Esophagus squamous epithelium (tissue), 5 donors: ENCODE results near the gene RNF141. TPM values are rescaled to one million over a fixed set of nuclear protein-coding genes. Genes with fewer than 3 reads are reported as not detected.

Source experiments
- DNase-seq: peaks from one replicate; lab custom pipeline; 2025; lab: John Stamatoyannopoulos, UW
- H3K27ac ChIP-seq, 4 donors: fragments of 200-600 bp; sonication (generic); one replicate each; pipeline ENCODE4 v1.5.1; 2016 to 2019; ENCODE audit warnings: mild to moderate bottlenecking in 1 of 4
- H3K27me3 ChIP-seq, 4 donors: fragments of 200-600 bp; sonication (generic); 1 replicate in 3 of 4; 2 replicates in 1 of 4; pipeline versions ENCODE4 v1.5.1 to v1.6.0; 2017 to 2021; ENCODE audit warnings: antibody characterized with exemption in 1 of 4
- H3K36me3 ChIP-seq, 3 donors: fragments of 200-600 bp; sonication (generic); one replicate each; pipeline ENCODE4 v1.5.1; 2016 to 2019
- H3K4me1 ChIP-seq, 3 donors: fragments of 200-600 bp; sonication (generic); one replicate each; pipeline ENCODE4 v1.5.1; 2017 to 2019
- H3K4me3 ChIP-seq, 4 donors: fragments of 200-600 bp; sonication (generic); 1 replicate in 3 of 4; 2 replicates in 1 of 4; pipeline ENCODE4 v1.5.1; 2016 to 2019; ENCODE audit warnings: mild to moderate bottlenecking in 2 of 4, moderate library complexity in 1 of 4
- H3K9me3 ChIP-seq, 3 donors: fragments of 200-600 bp; sonication (generic); one replicate each; pipeline ENCODE4 v1.5.1; 2016 to 2019
- POLR2A ChIP-seq, 4 donors: fragments of 450-650 bp; IDR thresholded peaks; one replicate each; pipeline ENCODE4 v1.6.1; 2017; ENCODE audit warnings: antibody characterized with exemption in 4 of 4, mild to moderate bottlenecking in 4 of 4, moderate library complexity in 3 of 4
- WGBS, 2 donors: methylation state at CpG; one replicate each; pipeline ENCODE4 v1.1.5; 2018; 5-methylcytosine and 5-hydroxymethylcytosine counted together
- intact Hi-C: fragments of 100-400 bp; cut with DNase I; formaldehyde crosslinking; loops from one replicate; pipeline ENCODE4 v1.15.0; 2022
- total RNA-seq, 4 donors: library from RNA; depleted of rRNA; stranded (reverse); fragments of >200 nt; gene quantifications; one replicate each; pipeline ENCODE4 v1.1.0, GENCODE V29; 2016
- TF ChIP-seq, protein P1 (sequence below), 6 experiments: fragments of 450-650 bp in 4 of 6; fragments of 200-600 bp in 2 of 6; sonication (generic) in 2 of 6; IDR thresholded peaks; one replicate each; pipeline ENCODE4 v1.5.1; 2016 to 2019; ENCODE audit warnings: antibody characterized with exemption in 6 of 6, mild to moderate bottlenecking in 4 of 6, moderate library complexity in 4 of 6
- donor health status: DM: yes; HTN: yes; CAD: no.

The RNF141 gene
- total RNA-seq, 4 donors from 2014 or later, result 51.7 to 88.4 (median 56.9) TPM

DNA sequence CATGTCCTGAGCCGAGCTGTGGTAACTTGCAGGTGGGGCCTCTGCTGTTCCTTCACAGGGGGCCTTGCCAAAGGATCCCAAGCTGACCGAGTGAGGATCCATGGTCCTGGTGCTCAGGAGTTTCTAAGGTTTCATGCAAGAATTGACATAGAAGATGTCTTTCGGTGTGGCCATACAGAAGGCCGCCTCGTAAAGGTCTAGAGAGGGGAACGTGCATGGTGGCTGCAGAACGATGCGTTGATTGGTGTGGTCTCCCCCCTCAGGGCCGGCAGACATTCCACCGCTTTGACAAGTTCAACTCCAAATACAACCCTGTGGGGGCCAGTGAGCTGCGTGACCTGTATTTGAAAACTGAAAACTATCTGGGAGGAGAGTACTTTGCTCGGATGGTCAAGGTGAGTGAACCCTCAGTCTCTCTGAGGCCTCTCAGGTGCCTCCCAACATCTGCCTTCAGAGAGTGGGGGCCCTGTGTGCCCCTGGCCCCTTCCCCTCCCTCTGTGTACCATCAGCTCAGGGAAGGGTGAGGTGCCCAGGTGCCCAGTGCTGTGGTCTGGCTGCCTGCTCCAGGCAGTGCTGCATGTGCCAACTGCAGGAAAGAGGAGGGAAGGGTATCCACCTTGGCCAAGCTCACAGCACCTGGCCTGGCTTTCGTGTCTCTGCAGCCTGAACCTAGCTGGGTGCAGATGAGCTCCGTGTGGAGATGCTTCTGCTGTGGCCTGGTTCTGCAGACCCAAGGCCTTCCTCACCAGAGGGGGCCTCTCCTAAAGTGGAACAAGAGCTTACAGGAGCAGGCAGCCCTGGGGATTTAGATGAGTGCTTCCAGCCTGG is 46.1 kb downstream of the RNF141 start:
- H3K27me3 ChIP-seq, result no peaks in the 10 kb centered on the region
- TF ChIP-seq POLR2A (IDR thresholded peaks at IDR 0.05), result no peak
- TF ChIP-seq, protein P1, sequence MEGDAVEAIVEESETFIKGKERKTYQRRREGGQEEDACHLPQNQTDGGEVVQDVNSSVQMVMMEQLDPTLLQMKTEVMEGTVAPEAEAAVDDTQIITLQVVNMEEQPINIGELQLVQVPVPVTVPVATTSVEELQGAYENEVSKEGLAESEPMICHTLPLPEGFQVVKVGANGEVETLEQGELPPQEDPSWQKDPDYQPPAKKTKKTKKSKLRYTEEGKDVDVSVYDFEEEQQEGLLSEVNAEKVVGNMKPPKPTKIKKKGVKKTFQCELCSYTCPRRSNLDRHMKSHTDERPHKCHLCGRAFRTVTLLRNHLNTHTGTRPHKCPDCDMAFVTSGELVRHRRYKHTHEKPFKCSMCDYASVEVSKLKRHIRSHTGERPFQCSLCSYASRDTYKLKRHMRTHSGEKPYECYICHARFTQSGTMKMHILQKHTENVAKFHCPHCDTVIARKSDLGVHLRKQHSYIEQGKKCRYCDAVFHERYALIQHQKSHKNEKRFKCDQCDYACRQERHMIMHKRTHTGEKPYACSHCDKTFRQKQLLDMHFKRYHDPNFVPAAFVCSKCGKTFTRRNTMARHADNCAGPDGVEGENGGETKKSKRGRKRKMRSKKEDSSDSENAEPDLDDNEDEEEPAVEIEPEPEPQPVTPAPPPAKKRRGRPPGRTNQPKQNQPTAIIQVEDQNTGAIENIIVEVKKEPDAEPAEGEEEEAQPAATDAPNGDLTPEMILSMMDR (IDR thresholded peaks at IDR 0.05), result no peak
- peaks cover 0 to 68% (median 3%) of the 10 kb centered on the region in 3 donors for H3K36me3 ChIP-seq
- H3K4me3 ChIP-seq, result no peak overlapping the region
- intact Hi-C loops, result no loop called here
- peaks cover 10 to 61% (median 39%) of the 10 kb centered on the region in 3 donors for H3K4me1 ChIP-seq
- no peak for DNase-seq
- 90 to 93% methylated on average over 10 to 12 of the region's 14 CpGs for WGBS, 2 donors
- H3K9me3 ChIP-seq, result no peaks in the 10 kb centered on the region
- no peak overlapping the region for H3K27ac ChIP-seq

DNA sequence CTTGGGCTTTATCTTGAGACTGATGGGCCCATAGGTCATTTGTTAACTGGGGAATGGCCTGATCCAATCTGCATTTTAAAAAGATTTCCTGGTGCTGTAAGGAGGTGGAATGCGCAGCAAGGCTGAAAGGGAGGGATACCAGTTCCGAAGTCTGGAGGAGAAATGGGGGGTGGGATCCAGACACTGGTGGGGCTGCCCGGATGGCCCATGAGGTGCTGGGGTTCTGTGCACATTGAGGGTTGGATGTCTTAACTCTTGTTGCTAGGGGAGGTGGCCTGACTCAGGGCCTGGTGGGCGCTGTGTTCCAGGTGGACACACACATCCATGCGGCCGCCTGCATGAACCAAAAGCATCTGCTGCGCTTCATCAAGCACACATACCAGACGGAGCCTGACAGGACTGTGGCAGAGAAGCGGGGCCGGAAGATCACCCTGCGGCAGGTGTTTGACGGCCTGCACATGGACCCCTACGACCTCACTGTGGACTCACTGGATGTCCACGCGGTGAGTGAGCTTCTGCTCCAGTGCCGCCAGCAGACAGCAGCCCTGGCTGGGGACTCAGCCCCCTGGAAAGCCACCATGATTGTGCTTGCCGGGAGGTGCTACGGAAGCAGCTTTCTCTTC is 47.8 kb downstream of the RNF141 start:
- no peak for DNase-seq
- Histone ChIP-seq H3K4me1 (peaks cover 14 to 59% (median 33%) of the 10 kb centered on the region in 3 donors), H3K27ac (no peak overlapping the region), H3K27me3 (no peaks in the 10 kb centered on the region), H3K9me3 (no peaks in the 10 kb centered on the region), H3K4me3 (no peak overlapping the region), H3K36me3 (peaks cover 0 to 51% (median 0%) of the 10 kb centered on the region in 3 donors)
- TF ChIP-seq POLR2A (IDR thresholded peaks at IDR 0.05), result no peak
- TF ChIP-seq, protein P1 (IDR thresholded peaks at IDR 0.05), result no peak
- intact Hi-C loops, result no loop called here
- WGBS, 2 donors, result 90 to 97% methylated on average over 5 to 8 of the region's 18 CpGs

DNA sequence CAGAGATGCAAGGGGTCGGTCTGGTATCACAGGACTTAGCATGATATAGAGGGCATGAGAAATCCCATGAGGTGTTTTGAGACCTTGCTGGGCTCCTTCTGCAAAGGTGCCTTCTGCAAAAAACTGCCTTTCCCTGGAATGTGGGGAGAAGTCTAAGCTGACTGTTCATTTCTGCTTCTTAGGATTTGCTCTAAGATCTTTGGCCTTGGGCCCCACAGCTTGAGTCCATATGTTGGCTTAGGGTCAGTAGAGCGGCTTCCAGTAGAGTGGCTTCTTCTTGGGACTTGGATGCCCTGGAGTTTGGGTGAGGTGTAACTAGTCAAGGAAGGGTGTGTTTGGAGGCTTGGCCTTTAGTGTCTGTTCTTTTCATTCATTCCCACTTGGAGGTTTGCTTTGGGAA is 48.9 kb downstream of the RNF141 start:
- Histone ChIP-seq H3K27ac (no peak overlapping the region), H3K27me3 (no peaks in the 10 kb centered on the region), H3K4me1 (peaks cover 17 to 59% (median 25%) of the 10 kb centered on the region in 3 donors), H3K4me3 (no peak overlapping the region), H3K9me3 (no peaks in the 10 kb centered on the region), H3K36me3 (peaks cover 0 to 58% (median 0%) of the 10 kb centered on the region in 3 donors)
- intact Hi-C loops, result no loop called here
- no peak for DNase-seq
- WGBS, 2 donors, result 100% methylated on average over 2 of the region's 2 CpGs
- no peak for TF ChIP-seq POLR2A (IDR thresholded peaks at IDR 0.05)
- TF ChIP-seq, protein P1 (IDR thresholded peaks at IDR 0.05), result no peak

DNA sequence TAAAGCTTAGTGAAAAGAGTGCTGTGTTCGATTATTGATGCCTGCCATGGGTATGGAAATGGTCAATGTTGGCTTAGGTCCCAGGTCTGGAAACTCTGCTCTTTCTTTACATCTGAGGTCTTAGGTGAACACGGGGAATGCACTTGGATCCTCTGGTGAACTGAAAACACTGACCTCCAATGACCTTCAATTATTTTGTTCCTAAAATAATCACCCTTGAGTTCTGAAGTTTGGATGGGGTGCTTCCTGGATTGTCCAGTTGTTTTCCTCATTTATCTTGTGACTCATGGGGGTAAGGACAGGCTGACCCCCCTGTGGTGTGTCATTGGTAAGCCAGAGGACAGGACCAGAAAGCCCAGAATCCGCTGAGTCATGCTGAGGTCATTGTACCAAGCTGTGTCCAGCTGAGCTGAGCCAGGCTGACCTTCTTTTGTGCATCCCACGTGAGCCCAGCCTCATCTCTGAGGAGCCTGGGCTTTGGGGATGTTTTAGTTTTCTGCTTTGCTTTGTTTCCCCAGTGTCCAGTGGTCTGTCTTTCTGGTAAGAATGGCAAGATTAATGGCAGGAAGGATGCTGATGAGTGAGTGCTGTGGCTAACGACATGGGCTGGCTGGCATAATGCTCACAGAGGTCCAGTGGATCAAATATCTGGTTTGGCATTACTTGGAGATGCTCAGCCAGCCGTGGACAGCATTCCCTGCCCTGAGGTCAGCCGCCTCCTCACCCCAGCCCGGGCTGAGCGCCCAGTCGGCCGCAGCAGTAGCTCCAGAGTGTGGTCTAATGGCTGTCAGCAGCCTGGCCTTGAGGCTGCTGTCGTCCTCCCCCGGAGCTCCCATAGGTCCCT is 50.4 kb downstream of the RNF141 start:
- intact Hi-C loops, result no loop called here
- Histone ChIP-seq H3K36me3 (peaks cover 0 to 58% (median 0%) of the 10 kb centered on the region in 3 donors), H3K27me3 (no peaks in the 10 kb centered on the region), H3K27ac (peak overlapping the region; percentile 89 to 93 (median 89)), H3K4me1 (peaks cover 17 to 53% (median 23%) of the 10 kb centered on the region in 3 donors), H3K4me3 (no peak overlapping the region), H3K9me3 (no peaks in the 10 kb centered on the region)
- TF ChIP-seq, protein P1 (IDR thresholded peaks at IDR 0.05), result no peak
- TF ChIP-seq POLR2A (IDR thresholded peaks at IDR 0.05), result no peak
- no peak for DNase-seq
- 55 to 61% methylated on average over 3 to 5 of the region's 13 CpGs for WGBS, 2 donors
